UCSD-AML1 (cell line): Measurements from ENCODE around the gene MAGI2.
"Not testable (repeated sequence)": the region's sequence is repeated elsewhere in the genome, so short reads cannot be mapped to it uniquely, and the experiment has no call there.

ENCODE experiments used
- DNase-seq: peaks from one replicate; lab custom pipeline; 2025; ENCODE audit not compliant: unreplicated experiment; lab: John Stamatoyannopoulos, UW

The MAGI2 gene

DNA sequence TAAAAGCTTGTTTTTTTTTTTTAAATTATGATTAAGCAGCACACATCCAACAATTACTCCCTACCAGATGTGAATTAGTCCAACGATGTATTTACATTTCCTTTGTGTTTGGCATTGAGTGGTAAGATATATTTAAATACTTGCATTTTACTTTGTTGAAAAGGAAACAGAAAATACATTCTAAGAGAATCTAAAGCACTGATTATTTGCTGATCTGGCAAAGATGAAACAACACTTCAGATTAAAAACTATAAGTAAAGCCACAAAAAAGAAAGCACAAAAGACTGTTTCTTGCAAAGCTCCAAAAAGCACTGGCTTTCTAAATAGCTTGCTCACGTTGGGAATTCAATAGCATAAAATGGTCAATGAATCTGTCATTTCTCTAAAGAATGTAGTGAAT, 1188.4 kb downstream of the MAGI2 start:
- no peak for DNase-seq

DNA sequence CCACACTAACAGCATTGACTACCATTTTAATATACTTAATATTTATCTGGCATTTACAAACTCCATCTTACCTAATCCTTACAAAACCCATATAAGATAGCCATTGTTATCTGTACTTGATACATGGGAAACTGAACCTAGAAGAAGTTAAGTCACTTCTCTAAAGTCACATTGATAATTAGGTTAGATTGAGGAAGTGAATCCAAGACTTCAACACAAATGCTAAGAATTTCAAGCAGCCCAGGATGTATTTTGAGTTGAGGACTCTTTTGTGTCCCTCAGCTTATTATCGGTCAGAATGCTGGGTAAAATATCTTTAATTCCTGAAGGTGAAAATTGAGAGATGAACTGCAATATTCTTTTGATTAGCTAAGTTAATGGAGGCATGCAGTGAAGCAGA, 1189.4 kb downstream of the MAGI2 start:
- DNase-seq = no peak

DNA sequence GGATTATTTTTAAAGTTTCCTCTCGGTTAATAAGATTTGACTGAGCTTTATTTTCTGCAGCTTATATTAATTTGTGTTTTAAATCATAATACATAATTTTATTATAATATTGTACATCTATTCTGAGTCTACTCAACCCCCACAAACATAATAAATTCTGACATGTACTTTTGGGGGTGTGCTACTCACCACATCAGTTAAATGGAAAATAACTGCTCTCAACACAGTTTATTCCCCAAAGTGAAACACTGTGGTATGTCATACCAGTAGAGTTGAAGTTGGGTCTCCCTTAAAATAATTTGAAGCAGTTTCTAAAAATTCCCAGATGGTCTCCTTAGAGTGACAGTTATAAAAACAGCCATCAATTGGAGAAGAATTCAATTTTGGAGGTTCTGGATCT, 1191.7 kb downstream of the MAGI2 start:
- no peak for DNase-seq

DNA sequence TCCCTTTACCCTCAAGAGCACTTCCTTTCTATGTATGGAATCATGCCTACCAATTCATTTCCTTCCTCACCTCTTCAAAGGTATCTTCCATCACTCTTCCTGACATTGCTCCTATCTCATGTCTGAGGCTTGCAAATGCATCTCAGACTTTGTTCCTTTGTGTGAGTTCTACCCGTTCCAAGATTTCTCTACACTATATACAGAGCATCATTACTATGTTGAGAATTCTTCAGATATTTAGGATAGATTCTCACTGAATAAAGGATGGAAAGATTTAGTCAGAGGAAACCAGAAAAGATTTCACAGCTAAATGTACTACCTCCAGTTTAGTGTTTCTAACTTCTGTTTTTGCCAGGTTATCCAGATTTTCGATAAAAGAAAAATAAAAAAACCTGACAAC, 1192.2 kb downstream of the MAGI2 start:
- no peak for DNase-seq

DNA sequence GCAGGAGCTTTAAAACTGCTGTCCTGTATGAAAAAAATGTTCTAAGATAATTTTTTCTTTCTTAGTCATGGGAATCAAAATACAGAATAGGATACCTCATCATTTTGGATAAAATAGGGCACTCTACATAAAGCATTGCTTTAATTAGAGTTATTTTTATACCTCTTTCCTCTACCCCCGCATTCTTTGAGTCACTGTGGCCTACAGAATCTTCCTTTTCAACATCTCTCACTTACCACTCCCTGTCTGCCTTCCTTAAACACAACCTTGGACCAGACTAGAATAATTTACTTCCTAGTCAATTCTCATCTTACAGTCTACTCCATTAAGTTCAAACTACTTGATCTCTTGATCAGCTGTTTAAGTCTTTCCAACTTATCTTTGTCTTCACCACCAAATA, 1192.6 kb downstream of the MAGI2 start:
- no peak for DNase-seq

DNA sequence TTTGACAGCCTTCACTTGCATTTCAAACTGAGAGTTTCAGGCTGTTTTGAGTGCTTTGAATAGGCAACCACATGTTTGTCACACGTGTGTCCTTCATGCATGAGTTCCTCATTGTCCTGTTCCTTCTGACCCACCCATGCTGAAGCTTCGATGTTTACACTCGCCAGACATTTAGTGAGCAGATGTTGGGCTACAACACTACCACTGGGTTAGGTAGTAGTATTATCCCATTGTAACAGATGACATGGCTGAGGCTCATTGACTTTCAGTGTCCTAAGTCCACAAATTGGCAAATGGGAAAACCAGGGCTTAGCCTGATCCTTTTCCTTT, 1198.8 kb downstream of the MAGI2 start:
- no peak for DNase-seq

DNA sequence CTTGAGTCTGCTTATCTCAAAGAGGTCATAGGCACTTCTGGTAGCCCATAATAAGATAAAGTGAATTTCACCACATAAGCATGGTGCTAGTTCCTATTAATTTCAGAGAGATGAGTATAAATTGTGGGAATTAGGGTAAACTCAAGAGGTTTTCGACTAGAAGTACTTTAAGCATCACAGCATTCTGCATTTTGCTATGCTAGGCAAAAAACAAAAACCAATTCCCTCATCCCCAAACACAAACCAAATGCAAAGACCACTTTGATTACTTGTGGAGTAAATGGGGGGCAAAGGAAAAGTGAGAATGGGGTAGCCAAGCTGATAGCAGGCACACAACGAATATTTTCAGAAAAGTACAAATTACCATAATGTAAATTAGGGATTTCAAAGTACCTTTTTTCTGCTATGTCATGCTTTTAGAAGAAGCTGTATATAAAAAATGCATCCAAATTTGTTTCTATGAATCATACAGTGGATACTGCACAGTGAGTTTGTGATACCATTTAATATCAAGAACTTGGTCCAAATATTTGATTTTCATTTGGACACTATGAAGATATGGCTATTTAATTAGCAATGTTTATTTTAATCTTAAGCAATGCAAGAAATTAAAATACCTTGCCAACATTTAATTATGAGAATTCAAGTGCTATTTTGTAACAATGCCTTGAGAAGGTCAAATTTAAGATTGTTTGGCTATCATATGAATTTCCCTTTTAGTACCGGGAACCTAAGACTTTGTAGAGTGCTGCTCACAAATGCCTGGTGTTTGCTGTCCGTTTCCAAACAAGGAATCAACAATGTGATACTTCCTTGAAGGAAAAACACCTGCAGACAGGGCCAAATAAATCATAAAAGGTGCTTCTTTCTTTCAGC, 1199.4 kb downstream of the MAGI2 start:
- no peak for DNase-seq

DNA sequence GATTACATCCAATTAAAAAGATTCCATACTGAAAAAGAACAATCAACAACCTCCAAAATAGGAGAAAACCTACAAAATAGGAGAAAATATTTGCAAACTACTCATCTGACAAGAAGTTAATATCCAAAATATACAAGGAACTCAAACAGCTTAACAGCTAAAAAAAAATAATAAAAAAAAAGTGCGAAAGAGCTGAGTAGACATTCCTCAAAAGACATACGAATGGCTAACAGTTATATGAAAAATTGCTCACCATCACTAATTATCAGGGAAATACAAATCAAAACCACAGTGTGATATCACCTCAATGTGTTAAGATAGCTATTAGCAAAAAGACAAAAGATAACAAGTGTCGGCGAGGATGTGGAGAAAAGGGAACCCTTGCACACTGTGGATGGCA, 1204.6 kb downstream of the MAGI2 start:
- no peak for DNase-seq

DNA sequence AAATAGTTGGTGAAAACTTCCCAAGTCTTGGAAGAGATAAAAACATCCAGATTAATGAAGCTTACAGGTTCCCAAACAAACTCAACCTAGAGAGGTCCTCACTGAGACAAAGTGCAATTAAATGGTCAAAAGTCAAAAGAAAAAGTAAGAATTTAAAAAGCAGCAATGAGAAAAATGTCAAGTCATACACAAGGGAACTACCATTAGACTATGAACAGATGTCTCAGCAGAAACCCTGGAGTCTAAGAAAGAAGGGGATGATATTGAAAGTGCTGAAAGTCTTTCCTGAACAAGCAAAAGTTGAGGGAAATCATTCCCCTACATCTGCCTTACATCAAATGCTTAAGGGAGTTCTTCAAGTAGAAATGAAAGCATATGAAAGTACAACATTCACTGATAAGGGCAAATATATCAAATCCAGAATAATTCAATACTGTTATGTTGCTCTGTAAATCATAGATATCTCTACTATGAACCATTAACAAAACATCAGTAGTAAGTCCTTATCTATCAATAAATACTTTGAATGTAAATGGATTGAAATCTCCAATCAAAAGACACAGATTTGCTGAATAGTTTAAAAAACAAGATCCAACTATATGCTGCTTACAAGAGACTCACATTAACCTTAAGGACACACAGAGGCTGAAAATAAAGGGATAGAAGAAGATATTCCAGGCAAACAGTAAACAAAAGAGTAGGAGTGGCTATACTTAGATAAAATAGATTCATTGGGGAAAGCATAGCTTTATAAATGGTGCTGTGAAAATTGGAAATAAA, 1205.4 kb downstream of the MAGI2 start:
- DNase-seq = no peak

DNA sequence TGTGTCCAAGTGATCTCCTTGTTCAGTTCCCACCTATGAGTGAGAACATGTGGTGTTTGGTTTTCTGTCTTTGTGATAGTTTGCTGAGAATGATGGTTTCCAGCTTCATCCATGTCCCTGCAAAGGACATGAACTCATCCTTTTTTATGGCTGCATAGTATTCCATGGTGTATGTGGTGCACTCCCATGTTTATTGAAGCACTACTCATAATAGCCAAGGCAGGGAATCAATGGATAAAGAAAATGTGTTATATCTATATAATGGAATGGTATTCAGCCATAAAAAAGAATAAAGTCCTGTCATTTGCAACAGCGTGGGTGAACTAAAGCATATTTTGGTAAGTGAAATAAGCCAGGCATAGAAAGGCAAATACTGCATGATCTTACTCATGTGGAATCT, 1213.3 kb downstream of the MAGI2 start:
- DNase-seq = not testable (repeated sequence)

DNA sequence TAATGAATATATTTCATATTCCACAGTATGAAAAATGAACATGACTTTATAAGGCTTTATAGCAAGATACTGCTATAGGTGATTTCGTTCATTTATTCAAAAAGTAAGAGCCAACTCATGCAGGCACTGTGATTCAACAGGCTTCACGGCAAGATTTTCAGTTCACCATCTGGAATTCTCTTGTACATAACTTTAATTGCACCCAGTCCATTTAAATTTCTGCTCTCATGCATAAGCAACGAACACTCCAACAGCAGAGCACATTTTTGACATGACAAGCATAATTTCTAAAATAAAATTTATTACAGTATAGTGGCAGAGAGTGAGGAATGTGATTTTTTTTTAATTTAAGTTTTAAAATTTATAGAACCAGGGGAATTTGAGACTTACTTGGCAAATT, 1218.8 kb downstream of the MAGI2 start:
- DNase-seq = no peak

DNA sequence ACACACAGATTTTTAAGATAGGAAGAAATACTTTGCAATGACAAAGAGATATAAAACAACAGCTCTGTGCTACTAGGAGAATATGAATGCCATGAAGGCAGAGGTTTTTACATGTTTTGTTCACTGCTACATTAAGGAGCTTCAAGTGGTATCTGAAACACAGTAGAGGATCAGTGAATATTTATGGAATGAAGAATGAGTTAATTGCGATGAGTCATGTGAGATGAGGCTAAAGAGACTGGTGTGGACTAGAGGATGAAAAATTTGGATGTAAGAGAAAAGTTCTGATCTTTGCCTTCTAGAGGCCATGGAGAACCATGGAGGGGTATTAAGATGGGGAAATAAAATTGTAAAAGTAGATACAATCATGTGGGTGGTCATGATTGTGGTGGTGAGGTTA, 1220.7 kb downstream of the MAGI2 start:
- DNase-seq = no peak

DNA sequence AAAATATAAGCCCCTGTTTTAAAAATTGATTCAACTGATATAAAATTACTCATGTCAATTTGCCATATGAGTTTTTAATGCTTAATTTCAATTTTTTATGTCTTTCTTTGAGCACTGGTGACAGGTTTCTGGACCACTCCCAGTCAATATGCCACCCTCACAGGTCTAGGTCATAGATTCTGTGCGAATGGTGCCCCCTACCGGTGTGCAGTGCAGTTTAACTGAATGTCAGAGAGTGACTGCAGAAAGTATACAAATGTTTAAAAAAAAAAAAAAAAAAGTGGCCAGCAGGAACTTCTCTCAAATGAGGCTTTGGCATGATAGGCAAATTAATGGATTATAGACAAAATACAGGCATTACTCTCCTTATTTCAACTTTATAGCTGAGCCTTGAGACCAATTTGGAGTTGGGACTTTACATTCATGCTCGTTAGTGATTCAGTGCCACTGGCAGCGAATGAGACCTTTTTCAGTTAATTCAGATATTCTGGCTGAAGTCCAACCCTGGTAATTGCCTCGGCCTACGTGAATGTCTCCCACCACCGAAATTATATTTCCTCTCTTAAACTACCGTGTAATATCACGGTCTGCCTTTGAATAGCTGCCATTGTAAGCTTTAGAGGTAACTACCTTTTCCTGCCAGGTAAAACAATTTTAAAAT, 1227.3 kb downstream of the MAGI2 start:
- peak; percentile 9 for DNase-seq

DNA sequence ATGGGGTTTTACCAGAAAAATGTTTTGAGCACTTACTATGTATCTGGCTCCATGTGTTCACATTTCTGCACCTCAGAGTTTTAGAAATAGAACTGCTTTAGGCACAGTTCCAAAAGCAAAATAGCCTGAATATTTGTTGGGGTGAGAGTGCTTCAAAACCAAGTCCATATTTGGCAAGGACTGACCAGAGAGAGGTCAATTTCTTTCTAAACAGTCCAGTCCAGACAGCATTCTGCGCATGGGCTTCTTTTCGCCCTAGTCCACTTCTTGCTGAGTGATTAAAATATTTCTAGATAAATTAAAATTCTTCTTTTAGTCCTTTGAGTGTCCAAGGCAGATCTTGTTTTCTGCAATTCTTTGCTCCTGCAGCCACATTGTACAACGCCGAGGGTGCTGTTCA, 1227.9 kb downstream of the MAGI2 start:
- no peak for DNase-seq

DNA sequence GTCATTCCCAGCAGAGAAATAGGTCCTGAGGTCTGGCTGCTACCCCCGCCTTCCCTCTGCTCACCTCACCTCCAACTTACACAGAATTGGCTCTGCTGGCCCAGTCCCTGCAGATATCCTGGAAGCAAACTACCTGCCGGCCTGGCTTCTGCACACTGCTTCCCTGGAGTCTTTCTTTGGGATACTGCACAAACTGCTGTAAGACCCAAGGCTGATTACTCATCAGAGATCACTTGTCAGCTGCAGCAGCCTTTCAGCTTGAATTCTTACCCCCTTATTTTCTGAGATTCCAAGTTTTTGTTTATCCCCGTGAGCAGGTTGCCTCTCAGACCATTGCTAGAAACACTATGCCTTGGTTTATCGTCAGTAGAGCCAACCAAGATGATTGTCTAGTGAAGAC, 1228.5 kb downstream of the MAGI2 start:
- DNase-seq = no peak

DNA sequence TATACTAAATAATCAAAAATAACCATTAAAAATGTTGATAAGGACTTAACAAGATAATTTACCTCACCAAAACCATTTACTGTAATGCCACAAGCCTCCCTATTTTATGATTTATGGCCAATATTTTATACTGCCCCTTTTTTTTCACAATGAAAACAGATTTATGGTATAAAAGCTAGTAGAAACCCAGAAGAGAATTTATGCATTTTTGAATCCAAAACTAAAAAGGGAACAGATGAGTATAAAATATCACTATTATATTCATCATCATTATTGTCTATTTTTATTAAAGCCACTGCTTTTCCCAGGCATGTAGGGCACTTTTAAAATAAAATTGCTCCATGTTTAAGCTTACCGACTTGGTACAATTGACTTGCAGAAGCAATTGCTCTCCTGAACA, 1229.9 kb downstream of the MAGI2 start:
- no peak for DNase-seq

DNA sequence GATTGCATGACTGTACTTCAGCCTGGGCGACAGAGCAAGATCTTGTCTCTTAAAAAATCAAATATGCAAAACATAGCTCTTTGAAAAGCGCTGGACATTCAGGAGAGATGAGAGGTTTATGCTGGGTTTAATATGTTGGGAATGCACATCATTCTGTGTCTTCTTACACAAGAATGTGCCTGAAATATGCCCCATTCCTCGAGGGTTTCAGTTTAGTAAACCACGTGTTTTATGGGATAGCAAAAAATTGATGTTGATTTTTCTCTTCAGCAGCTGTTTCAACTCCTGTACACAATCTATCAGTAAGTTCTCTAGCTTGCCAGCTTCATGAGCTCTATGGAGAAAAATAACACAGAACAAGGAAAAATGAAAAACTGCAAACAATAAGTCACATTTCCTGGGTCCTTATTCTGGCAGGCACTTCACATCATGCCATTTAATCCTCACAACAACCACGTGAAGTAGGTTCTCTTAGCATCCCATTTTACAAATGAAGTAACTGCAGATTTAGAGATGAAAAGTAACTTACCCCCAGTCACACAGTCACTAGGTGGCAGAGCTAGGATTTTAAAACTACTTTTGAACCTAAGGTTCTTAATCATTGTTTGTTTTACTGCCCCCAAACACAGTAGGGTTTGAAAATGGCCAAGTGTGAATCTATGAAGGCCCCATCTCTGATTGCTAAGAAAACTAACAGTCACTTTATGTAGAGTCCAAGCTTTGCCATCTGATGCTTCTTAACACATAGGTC, 1231.3 kb downstream of the MAGI2 start:
- no peak for DNase-seq

DNA sequence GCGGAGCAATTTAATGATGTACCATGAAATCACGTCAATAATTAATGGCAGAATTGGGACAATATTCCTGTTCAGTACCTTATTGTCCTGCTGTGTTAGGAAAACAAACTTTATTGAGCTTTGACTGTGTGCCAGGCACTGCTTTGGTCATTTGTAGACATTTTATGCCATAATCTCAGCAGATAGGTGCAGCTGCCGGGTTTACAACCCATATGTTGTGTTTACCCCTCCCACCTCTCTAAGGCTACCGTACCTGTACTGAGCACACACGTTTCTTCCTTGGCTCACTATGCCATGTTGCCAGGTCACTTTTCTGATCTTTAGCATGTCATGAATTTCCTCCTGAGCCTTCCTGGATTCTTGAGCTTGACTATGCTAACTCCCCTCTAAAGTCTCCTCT, 1232.7 kb downstream of the MAGI2 start:
- DNase-seq = no peak

DNA sequence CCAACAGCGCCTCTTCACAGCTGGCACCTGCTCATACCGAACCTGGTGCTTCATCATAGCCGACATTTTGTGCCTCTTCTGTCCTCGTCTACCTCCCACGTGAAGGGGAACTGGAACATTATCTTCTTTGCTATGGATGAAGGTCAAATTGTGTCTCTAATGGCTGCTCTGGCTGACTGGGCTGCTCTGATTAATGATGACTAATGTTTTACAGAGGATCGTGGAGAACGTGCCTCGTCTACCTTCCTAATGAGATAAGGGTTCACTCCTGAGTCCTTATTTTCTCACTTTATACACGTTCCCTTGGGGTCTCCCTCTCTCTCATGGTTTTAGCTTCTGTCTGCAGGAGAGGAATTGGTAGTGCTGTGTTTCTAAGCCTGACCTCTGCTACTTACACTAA, 1234.6 kb downstream of the MAGI2 start:
- DNase-seq = no peak

DNA sequence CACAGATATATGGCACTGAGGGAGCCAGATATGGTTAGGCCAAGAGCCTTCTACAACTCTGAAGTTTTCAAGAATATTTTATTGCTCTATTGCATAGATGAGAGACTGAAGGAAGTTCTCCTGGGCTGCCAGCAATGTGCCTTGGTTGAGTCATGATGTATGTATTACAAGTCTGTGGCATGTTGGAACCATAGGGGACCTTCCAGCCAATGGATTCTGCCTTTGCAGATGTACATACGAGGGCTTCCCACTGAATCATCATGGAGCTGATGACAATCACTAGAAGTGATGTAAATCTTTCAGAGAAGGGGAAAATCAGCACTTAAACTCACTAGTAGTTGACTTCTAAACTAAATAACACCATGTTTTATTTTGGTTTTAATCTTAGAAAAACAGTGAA, 1235.4 kb downstream of the MAGI2 start:
- DNase-seq = no peak

DNA sequence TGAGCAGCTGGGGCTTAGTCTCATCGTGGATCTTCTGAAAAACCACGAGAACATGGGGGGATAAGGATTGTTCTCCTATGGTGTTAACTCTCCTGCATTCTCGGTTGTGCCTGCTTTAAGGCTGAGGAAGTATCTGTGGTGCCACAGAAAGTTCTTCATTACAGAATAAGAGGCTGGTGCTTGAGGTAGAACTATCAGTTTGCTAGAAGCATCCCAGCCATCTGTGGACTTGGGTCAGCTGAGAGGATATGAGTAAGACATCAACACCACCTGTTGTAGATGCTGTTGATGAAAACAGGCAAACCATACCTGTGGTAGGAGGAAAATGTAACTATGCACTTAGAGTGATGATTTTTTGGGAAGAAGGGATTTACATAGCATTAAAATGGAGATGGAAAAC, 1238.3 kb downstream of the MAGI2 start:
- no peak for DNase-seq
